Stimulated activated CD8-positive, alpha-beta memory T cell treated with anti-CD3 and anti-CD28 coated beads, Interleukin-12 subunit alpha, Interleukin-12 subunit beta, amount 100 ng/mL, for 1 hour (primary cell): ENCODE data around the gene GARIN5A.

Experiments
- DNase-seq: peaks from one replicate; pipeline ENCODE4 v3.0.0-alpha.2; 2020; ENCODE audit warnings: low read depth

Gene GARIN5A

DNA sequence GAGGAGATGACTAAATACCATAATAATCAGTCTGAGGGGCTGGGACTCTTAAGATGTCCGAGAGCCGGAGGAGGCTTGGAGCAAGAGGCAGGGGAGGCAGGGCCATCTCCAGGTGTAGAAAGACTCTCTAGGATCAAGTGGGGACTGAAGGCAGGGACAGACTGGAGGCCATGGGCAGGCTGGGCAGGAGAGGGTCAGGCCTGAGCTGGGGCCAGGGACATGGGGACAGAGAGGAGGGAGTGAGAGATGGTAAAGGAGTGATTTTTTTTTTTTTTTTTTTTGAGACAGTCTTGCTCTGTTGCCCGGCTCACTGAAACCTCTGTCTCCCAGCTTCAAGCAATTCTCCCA lies 32.2 kb upstream of the GARIN5A start:
- DNase-seq: no peak

DNA sequence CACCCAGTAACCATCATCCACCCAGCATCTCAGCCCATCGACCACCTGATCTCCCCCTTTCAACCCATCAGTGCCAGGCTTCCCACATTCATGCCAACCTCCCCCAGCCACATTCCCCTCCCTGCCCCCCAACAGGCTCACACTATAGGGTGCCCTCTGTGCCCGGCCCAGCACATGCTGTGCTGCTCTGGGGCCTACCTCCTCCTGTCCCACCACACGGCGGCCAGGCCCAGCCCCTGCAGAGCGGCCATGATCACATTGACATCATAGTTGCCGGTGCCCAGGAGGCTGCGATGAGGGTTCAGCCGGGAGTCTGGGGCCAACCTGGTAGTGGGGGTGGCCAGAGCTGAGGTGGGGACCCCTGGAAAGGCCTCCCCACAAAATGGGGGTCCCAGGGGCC lies 30.7 kb upstream of the GARIN5A start:
- DNase-seq: no peak

DNA sequence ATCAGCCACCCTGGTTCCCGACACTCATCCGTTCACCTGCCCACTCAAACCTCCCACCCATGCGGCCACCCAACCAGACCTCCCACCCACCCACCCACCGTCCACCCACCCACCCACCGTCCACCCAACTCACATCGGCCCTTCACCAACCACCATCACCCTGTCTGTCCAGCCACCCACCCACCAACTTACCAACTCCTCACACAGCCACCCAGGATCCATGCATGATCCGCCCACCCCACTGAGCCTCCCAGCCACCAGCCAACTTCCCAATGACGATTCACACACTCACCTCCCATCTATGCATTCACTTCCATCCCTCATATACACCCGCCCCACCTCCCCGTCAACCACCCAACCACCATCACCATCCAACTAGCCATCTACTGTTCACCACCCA lies 30.1 kb upstream of the GARIN5A start:
- no peak for DNase-seq

DNA sequence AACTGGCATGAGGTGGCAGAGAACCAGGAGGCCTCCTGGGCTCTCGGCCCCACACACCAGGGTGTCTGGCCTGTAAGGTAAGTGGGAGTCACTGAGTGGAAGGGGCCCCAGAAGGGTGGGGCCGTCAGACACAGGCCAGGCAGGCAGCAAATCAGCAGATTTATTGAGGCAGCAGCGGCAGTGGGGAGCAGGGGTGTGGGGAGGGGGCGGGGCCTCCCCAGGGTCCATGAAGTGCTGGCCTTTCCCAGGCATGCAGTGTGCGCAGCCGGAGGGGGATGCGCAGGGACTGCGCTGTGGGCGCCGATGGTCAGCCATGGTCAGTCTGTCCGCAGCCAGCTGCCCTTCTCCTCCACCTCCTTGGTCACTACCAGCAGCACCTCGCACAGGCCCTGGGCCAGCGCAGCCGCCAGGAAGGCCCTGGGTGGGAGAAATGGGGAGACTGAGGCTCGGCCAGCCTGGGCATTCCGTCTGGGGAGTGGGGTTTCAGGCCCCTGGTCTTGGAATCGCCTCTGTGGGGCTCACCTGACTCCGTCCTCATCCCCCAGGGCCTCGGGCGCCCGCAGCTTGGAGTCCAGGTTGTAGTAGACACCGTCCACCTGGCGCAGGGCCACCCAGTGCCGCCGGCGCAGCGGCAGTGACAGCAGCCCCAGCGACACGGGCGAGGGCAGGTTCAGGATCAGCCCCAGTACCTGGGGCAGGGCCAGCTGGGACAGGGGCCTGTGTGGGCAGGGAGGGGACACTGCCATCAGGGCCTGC lies 29.4 kb upstream of the GARIN5A start:
- DNase-seq: no peak

DNA sequence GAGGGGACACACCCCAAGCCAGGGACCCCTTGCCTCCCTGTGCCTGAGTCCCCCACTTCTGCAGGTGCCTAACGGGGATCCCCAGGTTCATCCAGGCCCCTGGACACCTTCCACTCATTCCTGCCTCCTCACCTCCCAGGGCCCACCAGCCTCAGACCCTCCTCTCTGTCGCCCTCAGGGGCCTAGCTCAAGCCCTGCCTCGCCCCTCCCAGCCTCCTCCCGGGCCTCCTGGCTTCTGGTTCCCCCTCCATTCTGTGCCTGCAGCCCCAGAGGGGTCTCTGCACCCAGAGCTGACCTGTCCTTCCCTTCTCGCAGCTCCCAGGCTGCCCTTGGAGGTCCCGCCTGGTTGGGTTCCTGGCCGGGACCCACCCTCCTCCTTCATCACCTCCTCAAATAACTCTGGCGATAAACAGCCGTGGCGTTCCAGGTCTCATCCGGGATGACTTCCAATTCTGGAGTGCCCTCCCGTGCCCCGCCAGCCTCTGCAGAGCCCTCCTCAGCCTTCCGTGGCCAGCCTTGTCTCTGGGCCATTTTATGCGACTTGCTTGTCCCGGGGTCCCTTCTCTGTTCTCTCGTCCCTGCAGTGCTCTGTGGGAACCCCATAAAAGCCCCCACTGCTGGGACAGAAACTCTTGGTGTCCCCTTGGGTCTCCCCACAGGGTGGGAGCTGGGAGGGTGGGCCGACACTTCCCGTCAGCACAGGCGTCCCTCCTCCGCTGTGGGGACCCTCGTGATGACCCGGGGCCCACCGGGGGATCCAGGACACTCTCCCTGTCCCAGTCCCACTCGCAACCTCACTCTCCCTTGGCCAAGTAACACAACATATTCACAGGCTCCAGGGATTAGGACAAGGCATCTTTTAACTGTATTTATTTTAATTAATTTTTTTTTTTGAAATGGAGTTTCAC lies 25.2 kb upstream of the GARIN5A start:
- no peak for DNase-seq

DNA sequence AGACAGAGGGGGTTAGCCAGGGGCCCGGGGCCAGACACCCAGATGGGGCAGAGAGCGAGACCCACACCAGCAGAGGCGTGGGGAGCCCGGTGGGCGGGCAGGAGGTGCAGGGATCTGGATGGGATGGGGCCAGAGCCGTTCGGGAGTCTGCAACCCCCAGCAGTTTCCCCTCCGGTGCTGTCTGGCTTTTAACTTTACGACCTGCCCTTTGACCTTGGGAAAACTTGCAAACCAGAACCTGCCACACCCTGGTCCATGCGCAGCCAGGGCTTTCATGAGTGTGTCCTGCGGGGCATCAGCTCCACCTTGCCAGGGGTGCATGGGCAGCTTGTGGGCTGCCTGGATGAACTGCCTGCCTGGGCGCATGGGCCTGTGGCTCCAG lies 24.5 kb upstream of the GARIN5A start:
- DNase-seq: no peak

DNA sequence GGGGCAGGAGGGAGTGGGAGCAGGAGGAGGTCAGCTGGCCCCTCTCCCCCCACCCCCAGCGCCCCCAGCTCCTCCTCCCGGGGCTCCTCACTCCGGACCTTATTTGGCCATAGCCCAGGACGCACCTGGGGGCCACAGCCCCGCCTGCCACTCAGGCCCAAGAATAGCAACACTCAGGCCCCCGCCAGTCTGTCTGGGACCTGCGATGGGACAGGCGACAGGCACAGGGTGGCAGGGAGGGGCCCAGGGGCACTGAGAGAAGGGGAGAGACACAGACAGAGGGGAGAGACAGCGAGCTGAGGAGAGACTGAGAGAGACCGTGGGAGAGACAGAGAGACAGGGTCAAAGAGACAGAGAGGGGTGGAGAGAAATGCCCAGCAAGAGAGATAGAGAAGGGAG lies 24.1 kb upstream of the GARIN5A start:
- no peak for DNase-seq

DNA sequence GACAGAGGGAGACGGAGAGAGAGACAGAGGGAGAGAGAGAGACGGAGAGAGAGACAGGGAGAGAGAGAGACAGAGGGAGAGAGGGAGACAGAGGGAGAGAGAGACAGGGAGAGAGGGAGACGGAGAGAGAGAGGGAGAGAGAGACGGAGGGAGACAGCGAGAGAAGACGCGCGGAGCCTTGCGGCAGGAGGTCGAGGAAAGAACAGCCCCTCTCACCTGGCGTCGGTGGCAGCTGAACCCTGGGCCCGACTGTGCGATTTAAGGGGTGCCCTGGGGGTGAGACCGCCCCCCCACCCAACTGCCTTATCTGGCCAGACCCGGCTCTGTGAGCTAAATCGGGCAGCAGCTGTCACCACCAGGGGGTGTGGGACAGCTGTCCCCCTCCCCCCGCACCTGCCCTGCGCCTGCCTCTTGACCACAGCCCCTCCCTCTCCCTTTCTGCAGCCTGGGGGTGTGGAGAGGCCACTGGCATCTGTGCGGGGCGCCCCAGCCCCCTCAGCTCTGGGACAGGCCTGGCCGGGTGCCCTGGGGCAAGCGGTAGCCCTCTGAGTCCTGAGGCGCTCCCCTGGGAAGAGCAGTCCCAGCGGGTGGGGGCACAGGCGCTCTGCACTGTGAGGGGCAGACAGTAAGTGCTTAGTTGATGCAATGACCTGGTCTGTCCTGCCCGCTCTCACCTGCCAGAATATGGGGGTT lies 23.6 kb upstream of the GARIN5A start:
- no peak for DNase-seq

DNA sequence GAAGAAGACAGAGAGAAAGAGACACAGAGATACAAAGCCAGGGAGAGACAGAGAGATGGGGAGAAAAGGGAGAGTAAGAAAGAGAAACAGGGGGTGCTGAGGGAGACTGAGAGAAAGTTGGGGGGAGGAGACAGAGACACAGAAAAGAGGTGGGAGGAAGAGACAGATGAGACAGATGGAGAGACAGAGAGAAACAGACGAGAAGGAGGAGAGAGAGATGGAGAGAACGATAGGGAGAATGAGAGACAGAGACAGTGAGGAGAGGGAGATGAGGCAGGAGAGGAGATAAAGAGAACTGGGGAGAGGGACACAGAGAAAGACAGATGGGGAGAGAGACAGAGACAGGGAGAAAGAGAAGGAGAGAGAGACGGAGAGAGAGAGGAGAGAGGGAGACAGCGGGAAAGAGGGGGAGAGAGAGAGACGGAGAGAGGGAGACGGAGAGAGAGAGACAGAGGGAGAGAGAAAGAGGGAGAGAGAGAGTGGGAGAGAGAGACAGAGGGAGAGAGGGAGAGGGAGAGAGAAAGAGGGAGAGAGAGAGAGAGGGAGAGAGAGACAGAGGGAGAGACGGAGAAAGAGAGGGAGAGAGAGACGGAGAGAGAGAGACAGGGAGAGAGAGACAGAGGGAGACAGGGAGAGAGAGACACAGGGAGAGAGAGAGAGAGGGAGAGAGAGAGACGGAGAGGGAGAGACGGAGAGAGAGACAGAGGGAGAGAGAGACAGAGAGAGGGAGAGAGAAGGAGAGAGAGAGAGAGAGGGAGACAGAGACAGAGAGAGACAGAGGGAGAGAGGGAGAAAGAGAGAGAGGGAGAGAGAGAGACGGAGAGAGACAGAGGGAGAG lies 21.8 kb upstream of the GARIN5A start:
- DNase-seq: no peak

DNA sequence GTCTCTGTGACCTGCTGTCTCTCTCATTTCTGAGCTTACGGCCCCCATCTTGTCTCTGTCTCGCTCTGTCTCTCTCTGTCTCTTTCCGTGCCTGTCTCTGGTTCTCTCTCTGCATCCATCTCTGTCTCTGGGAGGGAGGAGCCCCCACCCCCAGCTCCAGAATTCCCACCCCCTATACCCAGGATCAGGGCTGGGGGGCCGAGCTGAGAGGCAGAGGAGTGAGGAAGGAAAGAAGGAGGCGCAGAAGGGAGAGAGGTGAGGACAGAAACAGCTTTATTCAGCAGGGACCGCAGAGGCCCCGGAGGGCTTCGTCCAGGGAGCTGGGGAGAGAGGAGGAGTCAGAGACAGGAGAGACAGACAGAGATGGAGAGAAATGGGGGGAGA lies 20.4 kb upstream of the GARIN5A start:
- no peak for DNase-seq

DNA sequence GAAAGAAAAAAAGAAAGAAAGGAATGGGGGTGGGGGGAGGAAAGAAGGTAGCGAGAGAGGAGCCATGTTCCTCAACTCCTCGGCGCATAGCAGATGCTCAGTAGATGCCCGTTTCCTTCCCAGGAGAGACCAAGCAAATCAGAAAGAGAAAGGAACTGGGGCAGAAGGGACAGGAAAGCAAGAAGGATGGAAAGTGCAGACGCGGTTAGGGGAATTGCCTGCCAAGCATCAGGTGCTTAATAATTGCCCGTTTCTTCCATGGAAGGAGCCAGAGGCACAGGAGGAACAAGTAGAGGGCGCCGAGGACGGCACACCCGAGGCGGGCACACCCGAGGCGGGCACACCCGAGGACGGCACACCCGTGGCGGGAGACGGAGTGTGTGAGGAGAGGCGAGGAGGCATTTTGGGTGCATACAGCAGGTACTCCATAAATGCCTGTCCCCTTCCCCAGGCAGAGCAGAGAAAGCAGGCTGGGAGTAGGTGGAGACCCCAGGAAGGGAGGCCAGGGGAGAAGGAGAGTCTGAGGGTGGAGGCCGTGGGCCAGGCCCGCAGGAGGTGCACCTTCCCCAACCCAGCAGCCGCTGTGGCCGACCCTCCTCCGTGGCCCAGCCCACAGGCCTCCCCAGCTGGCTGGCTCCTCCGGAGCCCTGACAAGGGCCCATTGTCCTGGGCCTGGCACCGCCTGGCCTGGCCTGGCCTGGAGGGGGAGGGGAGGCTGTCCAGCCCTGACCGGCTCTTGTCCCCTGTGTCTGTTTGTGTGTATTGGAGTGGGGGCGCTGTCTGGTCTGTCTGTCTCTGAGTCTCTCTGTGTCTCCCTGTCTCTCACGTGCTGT lies 19.8 kb upstream of the GARIN5A start:
- no peak for DNase-seq

DNA sequence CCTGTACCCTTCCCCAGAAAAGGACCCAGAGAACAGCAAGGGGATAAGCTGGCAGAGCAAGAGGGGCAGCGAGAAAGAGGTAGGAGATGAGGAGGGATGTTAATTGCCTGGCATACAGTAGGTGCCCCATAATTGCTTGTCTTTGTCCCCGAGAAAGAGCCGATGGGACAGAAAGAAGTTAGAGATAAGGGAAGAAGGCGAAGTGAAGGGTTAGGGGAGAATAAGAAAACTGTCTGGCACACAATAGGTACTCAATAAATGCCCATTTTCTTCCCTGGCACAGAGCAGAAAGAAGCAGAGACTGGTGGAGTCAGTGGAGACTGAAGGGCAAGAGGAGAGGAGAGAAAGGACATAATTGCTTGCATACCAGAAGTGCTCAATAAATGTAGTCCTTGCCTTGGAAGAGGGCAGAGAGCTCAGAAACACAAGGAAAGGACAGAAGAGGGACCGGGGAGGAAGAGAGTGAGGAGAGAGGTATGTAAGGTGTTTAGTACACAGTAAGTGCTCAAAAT lies 18.4 kb upstream of the GARIN5A start:
- no peak for DNase-seq

DNA sequence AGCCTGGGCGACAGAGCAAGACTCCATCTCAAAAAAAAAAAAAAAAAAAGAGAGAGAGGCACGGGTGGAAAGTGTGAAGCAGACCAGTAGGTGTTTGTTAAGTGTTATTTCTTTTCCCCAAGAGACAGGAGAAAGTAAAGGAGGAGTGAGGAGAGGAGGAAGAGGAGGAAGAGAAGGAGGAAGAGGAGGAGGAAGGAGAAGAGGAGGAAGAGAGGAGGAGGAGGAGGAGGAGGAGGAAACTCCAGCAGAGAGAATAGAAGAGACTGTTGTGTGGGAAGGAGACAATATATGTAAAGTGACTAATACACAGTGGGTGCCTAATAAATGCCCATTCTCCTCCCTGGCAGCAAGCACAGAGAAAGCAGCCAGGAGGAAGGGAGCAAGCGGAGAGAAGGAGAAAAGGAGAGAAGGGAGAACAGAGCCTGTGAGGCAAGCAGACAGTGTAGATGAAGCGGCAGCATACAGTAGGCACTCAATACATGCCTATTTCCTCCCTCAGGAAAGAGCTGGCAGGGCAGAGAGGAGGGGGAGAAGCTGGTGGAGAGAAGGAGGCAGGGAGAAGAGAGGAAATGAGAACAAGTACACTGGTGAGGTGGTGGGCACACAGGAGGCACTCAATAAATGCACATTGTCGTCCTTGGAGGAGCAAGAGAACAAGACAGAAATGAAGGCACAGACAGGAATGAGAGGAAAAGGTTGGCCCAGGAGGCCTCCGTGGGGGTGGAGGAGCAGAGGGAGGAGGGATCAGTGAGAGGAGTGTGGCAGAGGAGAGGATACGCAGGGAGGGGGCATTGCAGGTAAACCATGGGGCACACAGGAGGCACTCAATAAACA lies 17.8 kb upstream of the GARIN5A start:
- DNase-seq: no peak

DNA sequence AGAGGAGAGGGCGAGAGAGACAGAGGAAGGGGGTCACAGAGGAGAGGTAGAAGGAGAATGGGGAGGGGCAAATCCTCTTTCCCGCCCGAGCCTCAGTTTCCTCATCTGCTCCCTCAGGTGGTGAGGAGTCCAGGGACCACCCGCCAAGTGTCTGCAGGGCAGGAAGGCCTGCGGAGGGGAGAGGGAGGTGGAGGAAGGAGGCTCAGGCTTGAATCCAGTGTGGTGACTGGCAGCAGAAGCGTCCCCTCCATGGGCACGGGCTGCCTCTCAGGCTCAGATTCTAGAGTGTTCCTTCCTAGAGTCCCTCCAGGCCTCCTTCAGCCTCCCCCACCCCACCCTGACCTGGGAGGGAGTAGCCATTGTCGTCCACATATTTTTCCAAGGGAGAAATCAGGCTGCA lies 16.5 kb upstream of the GARIN5A start:
- DNase-seq: no peak

DNA sequence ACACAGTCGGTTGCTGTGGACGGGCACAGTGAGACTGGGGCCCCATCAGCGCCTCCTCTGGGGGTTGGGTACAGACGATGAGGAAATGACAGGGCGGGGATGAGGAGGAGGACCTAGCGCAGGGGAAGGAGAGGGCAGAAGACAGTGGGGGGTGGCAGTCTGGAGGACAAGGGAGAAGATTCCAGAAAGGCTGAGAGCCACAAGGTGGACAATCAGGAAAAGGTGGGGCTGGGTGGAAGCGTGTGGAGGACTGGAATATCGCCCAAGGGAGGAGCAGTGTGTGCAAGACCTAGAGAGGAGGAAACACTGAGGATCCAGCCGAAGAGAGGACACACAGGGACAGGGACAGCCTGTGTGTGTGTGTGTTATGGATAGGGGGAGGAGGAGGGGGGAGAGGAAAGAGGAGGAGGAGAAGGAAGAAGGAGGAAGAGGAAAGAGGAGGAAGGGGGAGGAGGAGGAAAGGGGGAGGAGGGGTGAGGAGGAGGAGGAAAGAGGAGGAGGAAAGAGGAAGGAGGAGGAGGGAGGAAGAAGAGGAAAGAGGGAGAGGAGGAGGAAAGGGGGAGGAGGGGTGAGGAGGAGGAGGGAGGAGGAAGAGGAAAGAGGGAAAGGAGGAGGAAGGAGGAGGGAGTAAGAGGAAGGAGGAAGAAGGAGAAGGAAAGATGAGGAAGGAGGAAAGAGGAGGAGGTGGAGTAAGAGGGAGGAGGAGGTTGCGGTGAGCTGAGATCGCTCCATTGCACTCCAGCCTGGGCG lies 15.8 kb upstream of the GARIN5A start:
- no peak for DNase-seq

DNA sequence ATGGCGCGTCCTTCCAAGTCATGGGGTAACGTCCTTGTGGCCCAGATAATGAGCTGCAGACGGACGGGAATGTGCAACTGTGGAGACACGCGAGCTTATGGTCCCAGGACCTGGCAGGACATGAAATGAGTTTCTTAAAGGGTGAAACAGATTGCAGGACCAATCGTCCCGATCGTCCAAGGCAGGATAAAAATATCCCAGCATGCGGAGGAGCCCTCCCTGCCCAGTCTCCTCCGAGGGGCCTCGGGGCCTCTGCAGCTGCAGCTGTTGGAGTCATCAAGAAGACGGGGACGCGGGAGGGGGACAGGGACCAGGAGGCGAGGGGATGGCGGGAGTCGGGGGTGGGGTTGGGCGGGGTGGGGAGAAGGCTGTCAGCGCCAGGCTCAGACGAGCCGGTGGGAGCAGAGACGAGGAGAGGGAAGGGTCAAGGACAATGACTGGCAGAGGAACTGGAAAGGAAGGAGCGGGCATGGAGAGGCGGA lies 14.4 kb upstream of the GARIN5A start:
- no peak for DNase-seq

DNA sequence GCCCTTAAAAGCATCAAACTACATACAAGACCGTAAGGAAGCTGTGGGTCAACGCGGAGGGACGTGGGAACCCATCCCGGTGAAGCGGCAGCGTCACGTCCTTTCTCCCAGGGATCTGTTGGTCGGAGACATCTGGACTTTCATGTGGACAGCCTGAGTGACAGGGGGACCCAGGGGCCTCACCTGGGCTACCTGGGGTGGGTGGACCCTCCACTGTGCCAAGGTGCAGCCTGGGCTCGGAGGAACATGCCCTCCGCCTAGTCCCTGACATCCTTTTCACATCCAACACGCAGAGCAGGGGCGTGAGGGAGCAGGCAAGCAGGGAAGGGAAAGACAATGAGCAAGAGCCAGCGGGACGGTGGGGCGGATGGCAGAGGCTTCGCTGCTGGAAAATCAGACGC lies 13.8 kb upstream of the GARIN5A start:
- no peak for DNase-seq

DNA sequence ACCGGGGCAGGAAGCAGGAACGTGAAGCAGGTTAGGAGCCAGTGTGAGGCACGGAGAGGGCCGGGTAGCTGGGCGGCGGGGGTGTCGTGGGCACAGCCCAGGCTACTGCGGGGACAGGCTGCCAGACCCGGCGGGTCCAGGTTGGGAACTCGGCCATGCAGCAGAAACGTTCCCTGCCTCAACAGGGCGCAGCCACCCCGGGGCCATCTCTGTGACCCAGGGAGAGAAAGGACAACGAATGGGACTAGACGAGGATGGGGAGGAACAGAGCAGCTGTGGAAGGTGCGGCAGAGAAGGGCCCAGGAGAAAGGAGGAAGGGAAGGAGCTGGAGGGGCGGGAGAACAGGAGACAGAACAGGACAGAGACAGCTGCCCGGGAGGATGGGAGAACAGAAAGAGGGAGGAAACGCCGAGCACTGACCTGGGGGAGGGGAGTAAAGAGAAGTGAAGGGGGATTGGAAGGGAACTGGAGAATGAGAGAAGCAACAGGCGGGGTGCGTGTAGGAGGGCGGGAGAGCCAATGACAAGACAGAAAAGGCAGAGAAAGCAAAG lies 12.9 kb upstream of the GARIN5A start:
- DNase-seq: no peak
